GM12874 (cell line): ENCODE data around the gene SPTY2D1.

Source experiments
- CTCF ChIP-seq: IDR thresholded peaks from 2 replicates; pipeline ENCODE4 v1.5.1; 2011; ENCODE audit warnings: low read depth, mild to moderate bottlenecking, control low read depth, low read length, moderate library complexity; ENCODE audit not compliant: insufficient read depth

Gene SPTY2D1

GRCh38 chr11:18634140-18635032 lies at the start of gene SPTY2D1:
Gene SPTY2D1, minus strand, starts transcription at chr11:18634342. Its CDS starts 85 bp downstream, at chr11:18634257.
- no peak for TF ChIP-seq CTCF

- TF ChIP-seq CTCF = no peak
These were observed 48.3 kb upstream of the SPTY2D1 start for GRCh38 chr11:18682466-18682865.

GRCh38 chr11:18677560-18677959 lies 43.4 kb upstream of the SPTY2D1 start:
- no peak for TF ChIP-seq CTCF

- TF ChIP-seq CTCF = no peak
These were observed 42.7 kb upstream of the SPTY2D1 start for GRCh38 chr11:18676803-18677202.

- TF ChIP-seq CTCF = no peak
These were observed 37.1 kb upstream of the SPTY2D1 start for GRCh38 chr11:18671246-18671645.

- no peak for TF ChIP-seq CTCF
These were observed 35.6 kb upstream of the SPTY2D1 start for GRCh38 chr11:18669711-18670110.

- TF ChIP-seq CTCF = no peak
These were observed 35.1 kb upstream of the SPTY2D1 start for GRCh38 chr11:18669219-18669596.
